SK-N-MC (cell line): ENCODE measurements around the gene DNMBP.

Source experiments
- EZH2 ChIP-seq: fragments of 200-600 bp; sonication (generic); IDR thresholded peaks from one replicate; pipeline ENCODE4 v1.6.1; 2017; ENCODE audit warnings: antibody characterized with exemption
- POLR2AphosphoS5 ChIP-seq: IDR thresholded peaks from 2 replicates; pipeline ENCODE4 v1.6.1; 2012; ENCODE audit warnings: mild to moderate bottlenecking, low read depth, low read length, borderline replicate concordance

- TF ChIP-seq POLR2AphosphoS5 (no peak), EZH2 (no peak)
Observed at GRCh38 chr10:99874341-99875085, 135.2 kb downstream of the DNMBP start.
